Measurements from ENCODE around the gene NTN1.

- TF ChIP-seq EZH2phosphoT487 (IDR thresholded peaks at IDR 0.05; ENCODE audit: borderline replicate concordance, low read depth, low read length): no peak
- TF ChIP-seq, protein P1, sequence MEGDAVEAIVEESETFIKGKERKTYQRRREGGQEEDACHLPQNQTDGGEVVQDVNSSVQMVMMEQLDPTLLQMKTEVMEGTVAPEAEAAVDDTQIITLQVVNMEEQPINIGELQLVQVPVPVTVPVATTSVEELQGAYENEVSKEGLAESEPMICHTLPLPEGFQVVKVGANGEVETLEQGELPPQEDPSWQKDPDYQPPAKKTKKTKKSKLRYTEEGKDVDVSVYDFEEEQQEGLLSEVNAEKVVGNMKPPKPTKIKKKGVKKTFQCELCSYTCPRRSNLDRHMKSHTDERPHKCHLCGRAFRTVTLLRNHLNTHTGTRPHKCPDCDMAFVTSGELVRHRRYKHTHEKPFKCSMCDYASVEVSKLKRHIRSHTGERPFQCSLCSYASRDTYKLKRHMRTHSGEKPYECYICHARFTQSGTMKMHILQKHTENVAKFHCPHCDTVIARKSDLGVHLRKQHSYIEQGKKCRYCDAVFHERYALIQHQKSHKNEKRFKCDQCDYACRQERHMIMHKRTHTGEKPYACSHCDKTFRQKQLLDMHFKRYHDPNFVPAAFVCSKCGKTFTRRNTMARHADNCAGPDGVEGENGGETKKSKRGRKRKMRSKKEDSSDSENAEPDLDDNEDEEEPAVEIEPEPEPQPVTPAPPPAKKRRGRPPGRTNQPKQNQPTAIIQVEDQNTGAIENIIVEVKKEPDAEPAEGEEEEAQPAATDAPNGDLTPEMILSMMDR (conservative IDR thresholded peaks at IDR 0.05; ENCODE audit: low read length): no peak
These were observed 65.3 kb downstream of the NTN1 start for GRCh38 chr17:9086577-9086976.

Data from OCI-LY7 (cell line).